GM18502 (cell line): Measurements from ENCODE around the gene MOGAT3.
A peak's percentile ranks its signal among the peaks of the same experiment; 100 is the strongest.

Experiments
- ATAC-seq: cut with Tn5 transposase; IDR thresholded peaks from one replicate; pipeline ENCODE4 v1.9.1; 2021; ENCODE audit warnings: mild to moderate bottlenecking; ENCODE audit not compliant: unreplicated experiment, poor library complexity

Gene MOGAT3

GRCh38 chr7:101174322-101174854 is 26.4 kb downstream of the MOGAT3 start:
- ATAC-seq: no peak

DNA sequence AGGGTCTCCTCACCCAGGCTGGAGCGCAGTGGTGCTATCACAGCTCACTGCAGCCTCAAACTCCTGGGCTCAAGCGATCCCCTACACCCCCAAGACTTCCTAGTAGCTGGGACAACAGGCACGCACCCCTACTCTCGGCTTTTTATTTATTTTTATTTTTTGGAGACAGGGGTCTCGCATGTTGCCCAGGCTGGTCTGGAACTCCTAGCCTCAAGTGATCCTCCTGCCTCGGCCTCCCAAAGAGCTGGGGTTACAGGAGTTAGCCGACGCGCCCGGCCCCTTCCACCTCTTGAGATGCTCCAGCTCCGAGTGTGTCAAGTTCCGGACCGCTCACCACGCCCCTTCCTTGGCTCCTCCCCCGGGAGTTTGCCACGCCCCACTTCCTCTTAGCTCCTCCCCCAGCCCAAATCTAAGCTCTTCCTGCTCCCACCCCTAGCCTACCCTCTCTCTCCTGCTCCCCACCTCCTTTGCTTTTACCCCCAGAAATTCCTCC is 27.0 kb downstream of the MOGAT3 start:
- no peak for ATAC-seq

- no peak for ATAC-seq
Observed at GRCh38 chr7:101172854-101173751, 27.7 kb downstream of the MOGAT3 start.

- no peak for ATAC-seq
Observed at GRCh38 chr7:101172005-101172853, 28.6 kb downstream of the MOGAT3 start.

DNA sequence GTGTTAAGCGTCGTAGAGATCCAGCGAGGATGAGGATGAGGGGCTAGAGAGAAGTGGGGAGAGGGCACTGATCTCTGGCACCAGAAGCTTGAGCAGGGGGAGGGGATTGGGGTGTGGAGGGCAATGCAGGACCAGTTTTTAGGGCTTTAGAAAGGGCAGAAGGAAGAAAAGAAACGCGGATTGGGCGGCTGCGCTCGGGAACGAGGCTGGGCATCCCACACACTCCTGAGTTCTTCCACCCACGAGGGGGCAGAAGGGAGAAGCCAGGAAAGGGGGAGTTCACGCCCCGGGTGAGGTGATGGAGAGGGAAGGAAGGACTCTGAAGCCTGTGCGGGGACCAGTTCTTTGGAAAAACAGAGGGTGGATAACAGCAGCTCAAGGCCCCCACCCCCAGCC is 29.4 kb downstream of the MOGAT3 start:
- ATAC-seq: no peak

DNA sequence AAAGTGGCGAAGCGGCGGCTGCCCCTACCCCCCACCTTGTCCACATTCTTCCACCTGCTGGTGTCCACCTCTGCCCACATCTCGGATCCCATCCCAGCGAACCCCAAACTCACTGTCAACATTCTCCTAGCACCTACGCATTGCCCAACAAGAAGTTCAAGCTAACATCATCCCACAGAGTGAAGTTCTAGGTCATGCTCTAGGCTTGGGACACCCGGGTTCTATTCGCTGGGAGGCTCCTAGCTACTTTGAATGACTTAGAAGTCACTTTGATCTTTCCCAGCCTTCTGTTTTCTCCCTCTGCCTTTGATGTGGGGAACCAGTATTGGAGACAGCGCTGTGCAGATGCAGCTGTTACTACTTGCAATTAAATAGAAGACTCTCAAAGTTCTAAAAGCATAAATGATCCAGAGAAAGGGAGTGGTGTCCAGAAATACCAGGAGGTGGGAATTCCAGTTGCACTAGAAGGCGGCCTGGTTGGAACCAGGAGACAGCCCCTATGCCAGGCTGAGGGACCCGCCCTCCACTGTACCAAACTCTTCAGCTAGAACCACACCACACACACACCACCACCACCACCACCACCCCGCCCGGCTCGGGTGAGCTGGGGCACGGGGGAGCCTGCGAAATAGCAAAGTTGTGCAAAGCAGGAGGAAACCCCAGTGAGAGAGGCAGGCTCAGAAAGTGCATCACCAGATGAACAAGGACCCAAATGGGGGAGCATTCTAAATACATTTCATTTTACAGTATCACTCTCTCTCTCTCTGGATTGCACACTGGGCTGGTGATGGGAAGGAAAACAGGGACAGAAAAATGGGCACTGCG is 30.0 kb downstream of the MOGAT3 start:
- ATAC-seq: no peak

DNA sequence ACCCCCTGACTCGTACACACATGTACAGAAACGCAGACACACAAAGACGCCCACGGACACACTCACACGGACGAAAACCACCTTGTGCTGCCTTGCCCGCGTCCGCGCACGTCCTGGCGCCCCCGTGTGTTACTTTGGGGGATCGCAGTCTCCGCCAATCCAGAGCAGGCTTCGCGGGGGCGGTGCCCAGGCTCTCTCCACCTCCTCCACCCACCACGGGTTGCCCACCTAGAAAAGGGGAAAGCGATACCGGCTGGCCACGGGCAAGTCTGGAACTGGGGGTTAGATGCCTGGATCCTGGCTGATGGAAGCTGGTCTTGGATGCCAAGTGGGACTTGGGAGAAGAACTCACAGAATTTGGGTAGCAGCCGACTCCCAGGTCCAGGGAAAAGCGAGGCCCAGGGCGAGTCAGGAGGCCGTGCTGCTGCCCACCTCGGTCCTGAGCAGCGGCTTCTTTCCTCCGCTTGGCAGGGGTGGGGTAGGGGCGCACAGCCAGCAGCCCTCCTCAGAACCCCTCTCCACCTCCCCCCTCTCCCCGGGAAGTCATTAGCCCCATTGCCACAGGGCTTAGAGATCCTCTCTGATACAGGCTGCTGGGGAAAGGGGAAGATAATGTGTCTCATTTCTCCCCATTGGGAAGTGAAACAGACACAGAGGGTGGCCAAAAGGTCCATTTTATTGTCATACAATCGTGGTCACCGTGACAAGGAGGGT is 30.8 kb downstream of the MOGAT3 start:
- ATAC-seq: no peak

GRCh38 chr7:101169110-101169837 is 31.6 kb downstream of the MOGAT3 start:
- ATAC-seq: no peak

GRCh38 chr7:101168412-101169049 is 32.3 kb downstream of the MOGAT3 start:
- no peak for ATAC-seq

DNA sequence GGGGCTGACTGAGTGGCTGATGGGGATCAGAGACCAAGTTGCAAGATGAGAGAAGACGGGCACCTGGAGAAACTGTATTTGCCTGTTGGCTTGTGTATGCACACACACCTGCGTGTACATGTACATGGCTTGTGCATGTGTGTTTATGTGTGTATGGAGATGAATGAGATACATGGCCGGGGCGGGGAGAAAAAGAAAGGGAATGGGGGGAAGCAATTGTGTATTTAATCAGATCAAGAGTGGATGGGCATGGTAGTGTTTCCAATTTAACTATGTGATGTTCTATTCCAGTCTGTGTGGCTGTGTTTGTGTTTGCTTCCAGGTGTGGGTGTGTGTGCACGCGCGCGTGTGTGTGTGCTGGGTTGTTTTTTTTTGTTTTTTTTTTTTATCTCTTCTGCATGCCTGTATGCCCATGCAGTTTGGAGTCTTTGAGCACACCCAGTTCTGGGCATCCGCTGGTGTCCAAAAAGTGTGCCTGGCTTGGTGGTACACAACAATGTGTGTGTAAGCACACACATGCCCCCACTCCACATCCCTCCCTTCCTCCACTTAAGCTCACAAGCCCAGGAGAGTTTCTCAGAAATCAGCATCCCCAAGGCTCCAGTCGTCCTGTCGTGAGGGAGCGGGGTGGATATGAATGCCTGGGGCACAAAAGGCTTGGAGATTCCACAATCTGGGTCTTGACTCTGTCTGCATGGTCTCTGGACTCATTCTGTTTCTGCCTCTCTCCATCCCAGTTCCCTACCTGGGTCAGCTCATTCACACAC is 33.0 kb downstream of the MOGAT3 start:
- no peak for ATAC-seq

GRCh38 chr7:101166909-101167644 is 33.8 kb downstream of the MOGAT3 start:
- ATAC-seq: no peak

GRCh38 chr7:101166648-101166908 is 34.3 kb downstream of the MOGAT3 start:
- no peak for ATAC-seq

DNA sequence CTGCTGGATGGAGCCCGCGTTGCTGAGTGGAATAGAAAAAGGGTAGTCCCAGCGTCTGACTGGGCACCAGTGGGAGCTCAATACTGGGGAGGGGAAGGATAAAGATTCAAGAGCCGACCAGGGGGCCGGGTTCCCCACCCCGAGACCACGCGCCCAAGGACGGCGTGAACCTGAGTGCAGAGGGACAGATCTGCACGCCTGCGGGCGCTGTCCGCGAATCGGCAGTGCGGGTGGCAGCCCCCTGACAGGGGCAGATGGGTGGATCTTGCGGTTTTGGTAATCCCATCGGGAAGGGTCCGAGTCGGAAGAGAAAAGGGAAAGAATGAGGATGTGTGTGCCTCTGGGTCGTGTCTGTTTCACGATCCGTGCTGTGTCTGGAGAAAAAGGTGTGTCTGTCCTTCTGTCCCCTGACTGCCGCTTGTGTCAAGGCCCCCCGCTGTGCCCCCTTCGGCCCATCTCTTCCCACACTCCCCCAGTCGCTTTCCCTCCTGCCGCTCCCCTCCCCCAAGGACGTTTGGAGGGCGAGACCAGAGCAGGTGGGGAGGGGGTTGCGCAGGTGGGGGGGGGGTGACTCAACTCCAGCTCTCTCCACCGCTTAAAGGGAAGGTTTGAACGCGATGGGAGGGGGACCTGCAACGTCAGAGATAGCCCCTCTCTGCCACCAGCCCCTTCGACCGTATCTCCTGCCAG is 34.7 kb downstream of the MOGAT3 start:
- ATAC-seq: no peak

- peak; percentile 74 for ATAC-seq
Observed at GRCh38 chr7:101165075-101165957, 35.5 kb downstream of the MOGAT3 start, which contains the start of gene VGF. Gene VGF (minus strand): TSS chr7:101165569. CDS start chr7:101164843, 726 bp downstream.

GRCh38 chr7:101164071-101164840 is 36.6 kb downstream of the MOGAT3 start:
- ATAC-seq: no peak
